NCI-H1092 treated with DMSO at 0.1 percent for 48 hours (cell line): ENCODE results near the gene KMT5B.

Experiments
- DNase-seq: peaks from one replicate; lab custom pipeline; 2025; lab: John Stamatoyannopoulos, UW

The KMT5B gene

GRCh38 chr11:68145120-68145866 is 67.8 kb downstream of the KMT5B start:
- DNase-seq: peak; percentile 4

GRCh38 chr11:68143310-68143689 is 69.8 kb downstream of the KMT5B start:
- DNase-seq: no peak

GRCh38 chr11:68142441-68143309 is 70.4 kb downstream of the KMT5B start:
- DNase-seq: no peak

GRCh38 chr11:68142028-68142412 is 71.1 kb downstream of the KMT5B start:
- DNase-seq: no peak

- DNase-seq: no peak
Observed at GRCh38 chr11:68141246-68142027, 71.7 kb downstream of the KMT5B start.

GRCh38 chr11:68140496-68141245 is 72.4 kb downstream of the KMT5B start:
- peak; percentile 74 for DNase-seq

GRCh38 chr11:68138237-68138636 is 74.9 kb downstream of the KMT5B start:
- no peak for DNase-seq

- peak; percentile 78 for DNase-seq
Observed at GRCh38 chr11:68137833-68138232, 75.3 kb downstream of the KMT5B start.

- no peak for DNase-seq
Observed at GRCh38 chr11:68136866-68137265, 76.2 kb downstream of the KMT5B start.

- DNase-seq: no peak
Observed at GRCh38 chr11:68135161-68135560, 77.9 kb downstream of the KMT5B start.

GRCh38 chr11:68133761-68134160 is 79.3 kb downstream of the KMT5B start:
- DNase-seq: no peak

- no peak for DNase-seq
Observed at GRCh38 chr11:68130121-68130520, 83.0 kb downstream of the KMT5B start.

GRCh38 chr11:68128682-68129327 is 84.3 kb downstream of the KMT5B start:
- DNase-seq: no peak

- DNase-seq: no peak
Observed at GRCh38 chr11:68127714-68128681, 85.1 kb downstream of the KMT5B start.

GRCh38 chr11:68125164-68125563 is 87.9 kb downstream of the KMT5B start:
- DNase-seq: no peak

GRCh38 chr11:68122936-68123539 is 90.1 kb downstream of the KMT5B start:
- DNase-seq: no peak

GRCh38 chr11:68121067-68121899 is 91.8 kb downstream of the KMT5B start, which contains the start of gene CHKA:
CHKA (minus strand) TSS chr11:68121388; CDS start chr11:68121177, 211 bp downstream.
- peak; percentile 96 for DNase-seq

GRCh38 chr11:68120273-68121066 is 92.6 kb downstream of the KMT5B start:
- peak; percentile 51 for DNase-seq
